Measurements from ENCODE around the gene LRRC4C.

The LRRC4C gene

GRCh38 chr11:41449483-41450050, 9.9 kb downstream of the LRRC4C start:
- no peaks in the 10 kb centered on the region for H3K4me1 ChIP-seq (ENCODE audit: insufficient read depth, low read length, severe bottlenecking)

GRCh38 chr11:41446566-41446965, 12.9 kb downstream of the LRRC4C start:
- no peaks in the 10 kb centered on the region for H3K9me3 ChIP-seq (ENCODE audit: low read length)
- no peaks in the 10 kb centered on the region for H3K79me2 ChIP-seq (ENCODE audit: insufficient read depth, low read length)
- H3K9me2 ChIP-seq (ENCODE audit: low read depth, low read length): no peaks in the 10 kb centered on the region
- no peaks in the 10 kb centered on the region for H4K20me1 ChIP-seq (ENCODE audit: insufficient read depth, low read length)
- H3K4me2 ChIP-seq (ENCODE audit: low read length): no peak overlapping the region
- no peak overlapping the region for H3K27ac ChIP-seq (ENCODE audit: low read depth, low read length, poor library complexity, severe bottlenecking)
- H3K4me1 ChIP-seq (ENCODE audit: insufficient read depth, low read length, severe bottlenecking): no peaks in the 10 kb centered on the region
- no peaks in the 10 kb centered on the region for H3F3A ChIP-seq (ENCODE audit: insufficient read depth, low read length)
- no peaks in the 10 kb centered on the region for H3K36me3 ChIP-seq (ENCODE audit: insufficient read depth, low read length)
- no peak overlapping the region for H3K9ac ChIP-seq (ENCODE audit: low read length)
- no peak overlapping the region for H2AFZ ChIP-seq (ENCODE audit: low read length)
- no peak for TF ChIP-seq EZH2 (IDR thresholded peaks at IDR 0.05; ENCODE audit: borderline replicate concordance, low read length)
- TF ChIP-seq, protein P1, sequence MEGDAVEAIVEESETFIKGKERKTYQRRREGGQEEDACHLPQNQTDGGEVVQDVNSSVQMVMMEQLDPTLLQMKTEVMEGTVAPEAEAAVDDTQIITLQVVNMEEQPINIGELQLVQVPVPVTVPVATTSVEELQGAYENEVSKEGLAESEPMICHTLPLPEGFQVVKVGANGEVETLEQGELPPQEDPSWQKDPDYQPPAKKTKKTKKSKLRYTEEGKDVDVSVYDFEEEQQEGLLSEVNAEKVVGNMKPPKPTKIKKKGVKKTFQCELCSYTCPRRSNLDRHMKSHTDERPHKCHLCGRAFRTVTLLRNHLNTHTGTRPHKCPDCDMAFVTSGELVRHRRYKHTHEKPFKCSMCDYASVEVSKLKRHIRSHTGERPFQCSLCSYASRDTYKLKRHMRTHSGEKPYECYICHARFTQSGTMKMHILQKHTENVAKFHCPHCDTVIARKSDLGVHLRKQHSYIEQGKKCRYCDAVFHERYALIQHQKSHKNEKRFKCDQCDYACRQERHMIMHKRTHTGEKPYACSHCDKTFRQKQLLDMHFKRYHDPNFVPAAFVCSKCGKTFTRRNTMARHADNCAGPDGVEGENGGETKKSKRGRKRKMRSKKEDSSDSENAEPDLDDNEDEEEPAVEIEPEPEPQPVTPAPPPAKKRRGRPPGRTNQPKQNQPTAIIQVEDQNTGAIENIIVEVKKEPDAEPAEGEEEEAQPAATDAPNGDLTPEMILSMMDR (IDR thresholded peaks at IDR 0.05; ENCODE audit: low read length): no peak
- H3K27me3 ChIP-seq (ENCODE audit: insufficient read depth, low read length): no peaks in the 10 kb centered on the region
- H3K4me3 ChIP-seq (ENCODE audit: low read depth, low read length, poor library complexity, severe bottlenecking): no peak overlapping the region

More at GRCh38 chr11:41449483-41450050, 9.9 kb downstream of the LRRC4C start:
- no peak overlapping the region for H2AFZ ChIP-seq (ENCODE audit: low read length)
- H3K4me2 ChIP-seq (ENCODE audit: low read length): no peak overlapping the region
- H3K36me3 ChIP-seq (ENCODE audit: insufficient read depth, low read length): no peaks in the 10 kb centered on the region
- no peak overlapping the region for H3K27ac ChIP-seq (ENCODE audit: low read depth, low read length, poor library complexity, severe bottlenecking)
- H3F3A ChIP-seq (ENCODE audit: insufficient read depth, low read length): no peaks in the 10 kb centered on the region
- H3K4me3 ChIP-seq (ENCODE audit: low read depth, low read length, poor library complexity, severe bottlenecking): no peak overlapping the region
- no peaks in the 10 kb centered on the region for H4K20me1 ChIP-seq (ENCODE audit: insufficient read depth, low read length)
- no peak for TF ChIP-seq EZH2 (IDR thresholded peaks at IDR 0.05; ENCODE audit: borderline replicate concordance, low read length)
- TF ChIP-seq, protein P1 (IDR thresholded peaks at IDR 0.05; ENCODE audit: low read length): no peak
- H3K79me2 ChIP-seq (ENCODE audit: insufficient read depth, low read length): no peaks in the 10 kb centered on the region
- no peaks in the 10 kb centered on the region for H3K9me3 ChIP-seq (ENCODE audit: low read length)
- no peaks in the 10 kb centered on the region for H3K9me2 ChIP-seq (ENCODE audit: low read depth, low read length)
- no peaks in the 10 kb centered on the region for H3K27me3 ChIP-seq (ENCODE audit: insufficient read depth, low read length)
- H3K9ac ChIP-seq (ENCODE audit: low read length): no peak overlapping the region

DNA sequence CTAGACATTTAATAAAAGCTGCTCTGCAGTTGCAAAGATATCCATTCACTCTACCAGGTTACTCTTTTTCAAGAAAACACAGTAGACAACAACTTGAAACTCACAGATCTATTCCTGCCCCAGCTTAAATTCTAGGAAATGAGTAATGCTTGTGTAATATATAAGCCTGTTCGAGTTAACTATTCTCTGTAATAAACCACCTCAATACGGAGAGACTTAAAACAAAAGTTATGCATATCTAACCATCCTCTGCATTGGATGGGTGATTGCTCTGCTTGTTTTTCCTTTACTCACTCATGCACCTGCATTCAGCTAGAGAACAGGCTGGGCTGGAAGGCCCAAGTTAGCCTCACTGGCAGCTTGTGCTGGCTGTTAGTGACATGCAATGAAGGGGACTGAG, 13.3 kb downstream of the LRRC4C start:
- Histone ChIP-seq H3K4me2 (ENCODE audit: low read length) (no peak overlapping the region), H2AFZ (ENCODE audit: low read length) (no peak overlapping the region), H3K4me1 (ENCODE audit: insufficient read depth, low read length, severe bottlenecking) (no peaks in the 10 kb centered on the region), H3K9me3 (ENCODE audit: low read length) (no peaks in the 10 kb centered on the region), H3K9me2 (ENCODE audit: low read depth, low read length) (no peaks in the 10 kb centered on the region), H3K4me3 (ENCODE audit: low read depth, low read length, poor library complexity, severe bottlenecking) (no peak overlapping the region), H4K20me1 (ENCODE audit: insufficient read depth, low read length) (no peaks in the 10 kb centered on the region), H3K79me2 (ENCODE audit: insufficient read depth, low read length) (no peaks in the 10 kb centered on the region), H3K27ac (ENCODE audit: low read depth, low read length, poor library complexity, severe bottlenecking) (no peak overlapping the region), H3F3A (ENCODE audit: insufficient read depth, low read length) (no peaks in the 10 kb centered on the region), H3K27me3 (ENCODE audit: insufficient read depth, low read length) (no peaks in the 10 kb centered on the region), H3K9ac (ENCODE audit: low read length) (no peak overlapping the region), H3K36me3 (ENCODE audit: insufficient read depth, low read length) (no peaks in the 10 kb centered on the region)
- TF ChIP-seq, protein P1 (IDR thresholded peaks at IDR 0.05; ENCODE audit: low read length): no peak
- no peak for TF ChIP-seq EZH2 (IDR thresholded peaks at IDR 0.05; ENCODE audit: borderline replicate concordance, low read length)

Measured in OCI-LY1 (cell line).